Stimulated activated memory B cell treated with anti-CD40 and anti-IgM and Interleukin-4, amounts not matched to agents 10 μg/mL and 1 μg/mL and 100 μg/mL, for 72 hours (primary cell): ENCODE measurements around the gene BCR.
A peak's percentile ranks its signal among the peaks of the same experiment; 100 is the strongest.

Experiments
- ATAC-seq: fragments of 150-1000 bp; cut with Tn5 transposase; 2 replicates; pipeline ENCODE4 v1.10.0; 2021
- H3K27ac Mint-ChIP-seq: one replicate; pipeline ENCODE4 v1.8.0; 2022; ENCODE audit warnings: mild to moderate bottlenecking, mixed read lengths
- H3K27me3 Mint-ChIP-seq: one replicate; pipeline ENCODE4 v1.8.0; 2022; ENCODE audit warnings: mixed read lengths
- H3K36me3 Mint-ChIP-seq: one replicate; pipeline ENCODE4 v1.8.0; 2022; ENCODE audit warnings: mixed read lengths
- H3K4me1 Mint-ChIP-seq: one replicate; pipeline ENCODE4 v1.8.0; 2022; ENCODE audit warnings: mixed read lengths
- H3K4me3 Mint-ChIP-seq: one replicate; pipeline ENCODE4 v1.8.0; 2022; ENCODE audit warnings: mild to moderate bottlenecking, moderate library complexity, mixed read lengths
- H3K9me3 Mint-ChIP-seq: one replicate; pipeline ENCODE4 v1.8.0; 2022; ENCODE audit warnings: mixed read lengths

The BCR gene

GRCh38 chr22:23266780-23267179 lies 86.5 kb downstream of the BCR start:
- H3K4me3 Mint-ChIP-seq, result no peak overlapping the region
- H3K36me3 Mint-ChIP-seq, result peaks cover 15% of the 10 kb centered on the region
- no peaks in the 10 kb centered on the region for H3K27me3 Mint-ChIP-seq
- H3K4me1 Mint-ChIP-seq, result peaks cover 38% of the 10 kb centered on the region
- no peak for ATAC-seq
- no peaks in the 10 kb centered on the region for H3K9me3 Mint-ChIP-seq
- no peak overlapping the region for H3K27ac Mint-ChIP-seq

GRCh38 chr22:23267226-23268043 lies 87.1 kb downstream of the BCR start:
- no peaks in the 10 kb centered on the region for H3K27me3 Mint-ChIP-seq
- H3K27ac Mint-ChIP-seq, result no peak overlapping the region
- peaks cover 38% of the 10 kb centered on the region for H3K4me1 Mint-ChIP-seq
- no peak overlapping the region for H3K4me3 Mint-ChIP-seq
- ATAC-seq, result no peak
- no peaks in the 10 kb centered on the region for H3K9me3 Mint-ChIP-seq
- H3K36me3 Mint-ChIP-seq, result peaks cover 12% of the 10 kb centered on the region

DNA sequence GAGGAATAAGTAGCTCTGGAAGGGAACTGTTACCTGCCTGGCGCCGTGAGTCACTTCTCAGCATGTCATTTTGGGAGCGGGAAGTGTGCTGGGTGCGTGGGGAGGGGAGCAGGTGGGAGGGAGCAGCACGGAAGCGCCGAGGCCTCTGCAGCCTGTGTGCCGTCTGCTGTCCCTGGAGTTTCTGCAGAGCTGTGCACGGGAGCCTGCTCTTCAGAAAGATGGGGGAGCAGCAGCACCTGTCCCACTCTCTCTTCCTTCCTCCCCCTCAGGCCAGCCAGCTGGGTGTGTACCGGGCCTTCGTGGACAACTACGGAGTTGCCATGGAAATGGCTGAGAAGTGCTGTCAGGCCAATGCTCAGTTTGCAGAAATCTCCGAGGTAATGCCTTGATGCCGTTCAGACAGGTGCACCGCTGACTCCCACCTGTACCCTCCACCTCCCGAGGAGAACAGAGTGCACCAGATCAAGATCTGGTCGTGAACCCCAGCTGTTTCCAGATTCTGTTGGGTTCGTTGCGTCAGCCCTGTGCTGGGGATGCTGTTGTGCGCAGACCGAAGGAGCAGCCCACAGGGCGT lies 87.9 kb downstream of the BCR start:
- peaks cover 18% of the 10 kb centered on the region for H3K36me3 Mint-ChIP-seq
- peaks cover 38% of the 10 kb centered on the region for H3K4me1 Mint-ChIP-seq
- no peak overlapping the region for H3K27ac Mint-ChIP-seq
- no peak for ATAC-seq
- H3K4me3 Mint-ChIP-seq, result no peak overlapping the region
- no peaks in the 10 kb centered on the region for H3K9me3 Mint-ChIP-seq
- H3K27me3 Mint-ChIP-seq, result no peaks in the 10 kb centered on the region

DNA sequence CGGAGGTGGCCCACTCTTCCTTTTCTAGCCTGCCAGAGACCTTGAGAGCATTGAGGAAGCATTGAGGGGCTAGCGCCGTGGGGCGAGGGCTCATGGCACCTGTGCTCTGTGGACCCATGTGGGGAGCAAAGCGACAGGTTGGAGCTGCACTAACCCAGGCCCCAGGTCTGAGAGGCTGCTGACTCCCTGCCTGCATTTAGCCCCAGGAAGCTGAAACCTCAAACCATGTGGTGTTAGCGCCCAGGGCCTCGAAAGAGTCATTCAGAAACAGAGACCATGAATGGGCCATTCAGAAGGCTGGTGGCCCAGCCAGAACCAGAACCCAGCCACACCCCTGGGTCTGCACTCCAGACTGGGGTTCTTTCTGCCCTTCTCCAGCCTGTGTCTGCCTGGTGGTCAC lies 88.6 kb downstream of the BCR start:
- Mint-ChIP-seq H3K27ac (peak overlapping the region; percentile 60), H3K4me3 (no peak overlapping the region), H3K4me1 (peaks cover 38% of the 10 kb centered on the region), H3K9me3 (no peaks in the 10 kb centered on the region), H3K27me3 (no peaks in the 10 kb centered on the region), H3K36me3 (peaks cover 23% of the 10 kb centered on the region)
- ATAC-seq, result peak; percentile 68

GRCh38 chr22:23269441-23270211 lies 89.3 kb downstream of the BCR start:
- Mint-ChIP-seq H3K9me3 (no peaks in the 10 kb centered on the region), H3K4me3 (peak overlapping the region; percentile 16), H3K27ac (peak overlapping the region; percentile 60), H3K27me3 (no peaks in the 10 kb centered on the region), H3K36me3 (peaks cover 24% of the 10 kb centered on the region), H3K4me1 (peaks cover 32% of the 10 kb centered on the region)
- peak; percentile 89 for ATAC-seq

GRCh38 chr22:23270212-23270733 lies 90.0 kb downstream of the BCR start:
- peaks cover 27% of the 10 kb centered on the region for H3K36me3 Mint-ChIP-seq
- H3K4me1 Mint-ChIP-seq, result peaks cover 32% of the 10 kb centered on the region
- H3K27ac Mint-ChIP-seq, result peak overlapping the region; percentile 60
- peak overlapping the region; percentile 16 for H3K4me3 Mint-ChIP-seq
- no peaks in the 10 kb centered on the region for H3K9me3 Mint-ChIP-seq
- no peak for ATAC-seq
- H3K27me3 Mint-ChIP-seq, result no peaks in the 10 kb centered on the region

DNA sequence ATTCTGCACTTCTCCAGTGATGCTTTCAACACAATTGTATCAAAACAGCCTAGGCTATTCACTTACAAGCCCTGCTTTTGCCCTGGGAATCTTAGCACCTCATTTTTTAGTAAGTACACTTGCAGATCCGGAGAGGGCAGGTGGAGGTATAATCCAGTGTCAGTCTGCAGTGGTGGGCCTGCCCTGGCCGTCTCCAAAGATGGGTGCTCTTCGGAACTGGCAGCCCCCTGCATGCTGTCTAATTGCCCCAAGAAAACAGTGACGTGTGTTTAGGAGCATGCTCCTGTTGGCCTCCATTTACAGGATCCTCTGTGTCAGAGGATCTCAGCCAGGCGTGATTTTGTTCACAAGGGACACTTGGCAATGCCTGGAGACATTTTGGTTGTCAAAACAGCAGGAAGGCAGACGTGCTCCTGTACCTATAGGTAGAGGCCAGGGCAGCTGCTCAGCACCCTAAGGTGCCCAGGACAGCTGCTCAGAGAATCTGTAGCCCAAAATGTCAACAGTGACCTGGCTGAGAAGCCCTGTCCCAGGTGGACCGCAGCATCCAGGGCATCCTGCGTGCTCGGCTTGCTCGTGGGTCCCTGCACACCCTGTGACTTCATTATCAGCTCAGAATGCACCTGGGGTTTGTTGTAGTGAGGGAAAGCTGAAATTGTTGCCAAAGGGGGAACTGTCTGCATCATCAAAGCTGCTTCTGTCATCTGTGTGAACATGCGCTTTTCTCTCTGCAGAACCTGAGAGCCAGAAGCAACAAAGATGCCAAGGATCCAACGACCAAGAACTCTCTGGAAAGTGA lies 90.7 kb downstream of the BCR start:
- Mint-ChIP-seq H3K27me3 (no peaks in the 10 kb centered on the region), H3K4me3 (no peak overlapping the region), H3K9me3 (no peaks in the 10 kb centered on the region), H3K27ac (no peak overlapping the region), H3K36me3 (peaks cover 30% of the 10 kb centered on the region), H3K4me1 (peaks cover 32% of the 10 kb centered on the region)
- ATAC-seq, result no peak

- Mint-ChIP-seq H3K27ac (no peak overlapping the region), H3K4me1 (peaks cover 34% of the 10 kb centered on the region), H3K36me3 (peaks cover 28% of the 10 kb centered on the region)
Observed at GRCh38 chr22:23271597-23271908, 91.2 kb downstream of the BCR start.

GRCh38 chr22:23272371-23272770 lies 92.1 kb downstream of the BCR start:
- Mint-ChIP-seq H3K4me3 (no peak overlapping the region), H3K4me1 (peaks cover 42% of the 10 kb centered on the region), H3K27ac (no peak overlapping the region), H3K27me3 (no peaks in the 10 kb centered on the region), H3K36me3 (peaks cover 28% of the 10 kb centered on the region), H3K9me3 (no peaks in the 10 kb centered on the region)
- ATAC-seq, result no peak

More at GRCh38 chr22:23271597-23271908, 91.2 kb downstream of the BCR start:
- Mint-ChIP-seq H3K4me3 (no peak overlapping the region), H3K9me3 (no peaks in the 10 kb centered on the region), H3K27me3 (no peaks in the 10 kb centered on the region)
- ATAC-seq, result no peak

DNA sequence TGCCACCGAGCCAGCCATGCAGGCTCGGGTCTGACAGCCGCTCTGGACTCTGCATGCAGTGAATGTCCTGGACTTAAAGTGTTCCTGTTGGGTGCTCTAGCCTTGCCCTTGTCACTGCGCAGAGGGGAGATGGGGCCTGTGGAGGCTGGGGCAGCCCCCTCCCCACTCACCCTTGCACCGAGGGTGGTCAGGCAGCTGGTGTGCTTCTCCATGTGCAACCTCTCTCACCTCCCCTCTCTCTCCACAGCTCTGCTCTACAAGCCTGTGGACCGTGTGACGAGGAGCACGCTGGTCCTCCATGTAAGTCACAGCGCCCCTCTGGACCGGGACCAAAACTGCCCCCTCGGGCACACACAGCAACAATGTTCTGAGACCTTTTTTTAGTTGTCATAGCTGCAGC lies 92.5 kb downstream of the BCR start:
- ATAC-seq, result no peak
- H3K4me1 Mint-ChIP-seq, result peaks cover 45% of the 10 kb centered on the region
- H3K27ac Mint-ChIP-seq, result no peak overlapping the region
- no peaks in the 10 kb centered on the region for H3K27me3 Mint-ChIP-seq
- H3K4me3 Mint-ChIP-seq, result no peak overlapping the region
- H3K9me3 Mint-ChIP-seq, result no peaks in the 10 kb centered on the region
- H3K36me3 Mint-ChIP-seq, result peaks cover 28% of the 10 kb centered on the region

DNA sequence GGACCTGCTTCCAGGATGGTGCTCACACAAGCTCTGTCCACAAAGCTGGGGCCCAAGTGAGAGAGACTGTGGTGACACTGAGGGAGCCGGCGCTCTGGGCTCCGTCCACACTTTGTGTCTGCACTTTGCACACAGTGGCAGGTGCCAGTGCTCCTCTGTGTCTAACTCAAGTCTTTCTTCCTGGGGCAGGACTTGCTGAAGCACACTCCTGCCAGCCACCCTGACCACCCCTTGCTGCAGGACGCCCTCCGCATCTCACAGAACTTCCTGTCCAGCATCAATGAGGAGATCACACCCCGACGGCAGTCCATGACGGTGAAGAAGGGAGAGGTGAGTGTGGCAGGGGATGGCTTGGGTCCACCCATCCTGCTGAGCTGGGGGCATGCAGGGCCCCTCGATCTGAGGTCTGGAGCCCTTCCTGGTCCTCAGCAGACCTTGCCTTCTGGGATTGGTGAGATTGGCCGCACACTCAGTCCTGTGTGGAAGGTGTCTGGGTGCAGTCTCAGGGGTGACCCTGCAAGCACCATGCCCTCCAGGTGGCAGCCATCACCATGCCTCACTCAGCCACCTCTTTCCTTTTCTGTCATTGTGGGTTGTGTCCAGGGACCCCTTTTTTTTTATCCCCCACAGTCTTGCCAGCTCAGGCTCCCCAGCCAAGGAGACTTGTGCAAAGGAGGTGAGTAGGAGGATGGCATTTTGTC lies 93.3 kb downstream of the BCR start:
- no peak for ATAC-seq
- no peak overlapping the region for H3K4me3 Mint-ChIP-seq
- no peaks in the 10 kb centered on the region for H3K9me3 Mint-ChIP-seq
- H3K4me1 Mint-ChIP-seq, result peaks cover 42% of the 10 kb centered on the region
- H3K27ac Mint-ChIP-seq, result no peak overlapping the region
- no peaks in the 10 kb centered on the region for H3K27me3 Mint-ChIP-seq
- H3K36me3 Mint-ChIP-seq, result peaks cover 28% of the 10 kb centered on the region

- peaks cover 36% of the 10 kb centered on the region for H3K4me1 Mint-ChIP-seq
- H3K4me3 Mint-ChIP-seq, result no peak overlapping the region
- peaks cover 28% of the 10 kb centered on the region for H3K36me3 Mint-ChIP-seq
- H3K27me3 Mint-ChIP-seq, result no peaks in the 10 kb centered on the region
- ATAC-seq, result no peak
- H3K27ac Mint-ChIP-seq, result no peak overlapping the region
- H3K9me3 Mint-ChIP-seq, result no peaks in the 10 kb centered on the region
Observed at GRCh38 chr22:23274146-23274526, 93.8 kb downstream of the BCR start.

DNA sequence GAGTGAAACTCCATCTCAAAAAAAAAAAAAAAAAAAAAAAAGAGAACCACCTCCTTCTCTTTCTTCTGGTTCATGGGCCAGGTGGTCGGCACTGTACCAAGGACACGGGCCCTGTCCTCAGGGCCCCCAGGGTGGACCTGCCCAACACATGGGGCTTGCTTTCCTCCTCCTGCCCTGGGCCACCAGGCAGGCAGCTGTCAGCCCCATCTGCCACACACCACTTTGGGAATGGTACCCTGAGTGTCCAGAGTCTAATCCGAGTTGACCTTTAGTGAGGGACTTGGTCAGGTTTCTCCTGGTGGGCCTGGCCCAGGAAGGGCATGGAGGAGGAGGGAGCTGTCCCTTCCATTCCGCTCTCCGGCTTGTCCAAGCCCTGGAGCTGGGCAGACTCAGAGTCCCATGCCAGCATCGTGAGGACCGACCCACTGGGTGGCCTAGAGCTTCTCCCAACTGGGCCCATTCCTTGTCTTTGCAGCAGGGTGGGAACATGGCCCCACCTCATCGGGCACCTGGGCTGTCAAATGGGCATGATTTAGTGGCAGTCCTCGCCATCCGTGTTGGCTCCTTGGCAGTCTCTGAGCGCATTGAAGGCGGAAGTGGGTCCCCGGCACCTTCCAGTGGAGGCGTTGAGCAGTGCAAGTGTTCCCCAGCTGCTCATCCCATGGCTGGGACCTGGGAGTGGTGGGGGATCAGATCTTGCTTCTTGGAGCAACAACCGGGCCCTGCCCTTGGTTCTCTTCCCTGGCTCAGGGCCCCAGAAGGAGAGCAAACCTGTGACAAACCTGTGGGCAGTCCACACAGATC lies 94.8 kb downstream of the BCR start:
- no peak for ATAC-seq
- H3K4me1 Mint-ChIP-seq, result peaks cover 27% of the 10 kb centered on the region
- H3K27ac Mint-ChIP-seq, result no peak overlapping the region
- no peaks in the 10 kb centered on the region for H3K27me3 Mint-ChIP-seq
- H3K9me3 Mint-ChIP-seq, result no peaks in the 10 kb centered on the region
- peaks cover 28% of the 10 kb centered on the region for H3K36me3 Mint-ChIP-seq
- no peak overlapping the region for H3K4me3 Mint-ChIP-seq

DNA sequence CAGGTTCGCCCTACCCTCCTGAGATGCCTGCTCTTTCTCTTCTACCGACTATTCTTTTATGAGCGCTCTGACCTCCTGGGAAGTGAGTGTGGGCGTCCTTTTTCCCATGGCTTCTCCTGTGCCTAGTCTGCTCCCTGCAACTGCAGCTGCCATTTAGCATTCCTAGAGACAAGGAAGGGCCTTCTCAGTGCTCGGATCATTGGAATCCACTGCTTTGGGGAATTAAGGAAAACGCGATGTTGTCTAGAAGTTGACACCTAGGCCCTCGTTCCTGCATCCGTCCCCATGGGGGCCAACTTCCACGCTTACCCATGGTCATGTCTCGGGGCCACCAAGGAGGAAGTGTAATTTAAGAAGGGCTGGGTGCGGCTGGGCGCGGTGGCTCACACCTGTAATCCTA lies 95.4 kb downstream of the BCR start:
- Mint-ChIP-seq H3K36me3 (peaks cover 28% of the 10 kb centered on the region), H3K9me3 (no peaks in the 10 kb centered on the region), H3K27ac (no peak overlapping the region), H3K4me3 (no peak overlapping the region), H3K27me3 (no peaks in the 10 kb centered on the region), H3K4me1 (peaks cover 20% of the 10 kb centered on the region)
- ATAC-seq, result no peak
